D341Med (cell line): ENCODE results near the gene C4orf36.

Experiments
- DNase-seq: peaks from one replicate; pipeline ENCODE4 v3.0.0; 2012; ENCODE audit warnings: low spot score

Gene C4orf36, protein sequence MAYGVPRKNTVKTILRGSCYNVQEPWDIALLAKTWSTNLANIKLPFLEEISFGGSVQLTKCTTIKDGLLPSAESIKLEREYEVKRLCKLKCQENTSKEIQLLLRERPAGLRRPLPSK

DNA sequence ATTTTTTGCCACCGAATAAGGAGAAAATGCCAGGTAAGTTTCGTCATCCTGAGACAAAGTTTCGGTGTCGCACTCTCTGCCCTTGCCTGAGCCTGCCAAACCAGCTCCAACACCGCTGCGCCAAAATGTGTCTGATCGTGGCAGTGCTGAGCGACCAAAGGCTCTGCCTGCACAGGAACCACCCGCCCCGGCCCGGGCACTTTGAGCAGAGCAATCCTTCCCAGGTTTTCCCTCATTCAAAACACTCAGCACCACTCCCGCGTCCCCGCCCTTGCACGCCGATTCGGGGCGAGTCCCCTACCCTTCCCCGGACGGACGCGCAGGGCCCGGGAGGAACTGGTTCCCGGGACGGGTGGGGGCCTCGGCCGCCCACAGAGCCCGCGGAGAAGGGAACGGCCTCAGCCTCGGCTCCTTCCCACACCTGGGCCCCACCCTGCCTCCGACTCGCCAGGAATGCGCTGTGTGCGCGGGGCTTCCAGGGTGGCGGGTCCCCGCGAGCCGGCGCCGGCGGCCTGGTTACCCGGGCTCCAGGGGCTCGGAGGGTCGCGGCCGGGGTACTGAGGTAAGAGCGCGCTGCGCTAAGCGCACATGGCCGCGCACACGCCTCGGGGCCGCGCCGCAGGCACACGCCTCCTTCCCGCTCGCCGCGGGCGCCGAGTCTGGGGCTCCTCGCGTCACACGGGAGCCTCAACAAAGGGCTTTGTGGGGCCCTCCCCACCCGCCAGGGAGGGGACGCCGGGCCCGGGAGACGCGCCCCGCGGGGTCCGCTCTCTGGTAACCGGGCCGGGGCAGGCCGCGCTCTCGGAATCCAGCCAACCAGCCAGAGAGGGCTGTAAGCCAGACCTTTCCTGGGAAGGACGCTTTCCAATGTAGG lies at the start of gene C4orf36:
TSS of gene C4orf36 (minus strand) at position 661 of the 874 bp plus-strand sequence. CDS start 902 bp downstream, outside the sequence.
- DNase-seq, result peak; percentile 82

DNA sequence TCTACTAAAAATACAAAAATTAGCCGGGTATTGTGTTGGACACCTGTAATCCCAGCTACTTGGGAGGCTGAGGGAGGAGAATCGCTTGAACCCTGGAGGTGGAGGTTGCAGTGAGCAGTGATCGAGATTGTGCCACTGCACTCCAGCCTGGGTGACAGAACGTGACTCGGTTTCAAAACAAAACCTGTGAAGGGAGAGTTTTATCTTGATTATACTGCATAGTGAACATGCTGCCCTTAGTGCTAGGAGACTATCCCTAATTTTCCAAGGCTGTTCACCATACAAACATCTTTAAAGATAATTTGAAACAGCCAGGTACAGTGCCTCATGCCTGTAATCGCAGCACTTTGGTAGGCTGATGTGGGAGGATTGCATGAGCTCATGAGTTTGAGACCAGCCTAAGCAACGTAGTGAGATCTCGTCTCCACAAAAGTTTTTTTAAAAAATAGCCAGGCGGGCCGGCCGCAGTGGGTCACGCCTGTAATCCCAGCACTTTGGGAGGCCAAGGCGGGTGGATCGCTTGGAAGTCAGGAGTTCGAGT lies 48.8 kb upstream of the C4orf36 start:
- no peak for DNase-seq

DNA sequence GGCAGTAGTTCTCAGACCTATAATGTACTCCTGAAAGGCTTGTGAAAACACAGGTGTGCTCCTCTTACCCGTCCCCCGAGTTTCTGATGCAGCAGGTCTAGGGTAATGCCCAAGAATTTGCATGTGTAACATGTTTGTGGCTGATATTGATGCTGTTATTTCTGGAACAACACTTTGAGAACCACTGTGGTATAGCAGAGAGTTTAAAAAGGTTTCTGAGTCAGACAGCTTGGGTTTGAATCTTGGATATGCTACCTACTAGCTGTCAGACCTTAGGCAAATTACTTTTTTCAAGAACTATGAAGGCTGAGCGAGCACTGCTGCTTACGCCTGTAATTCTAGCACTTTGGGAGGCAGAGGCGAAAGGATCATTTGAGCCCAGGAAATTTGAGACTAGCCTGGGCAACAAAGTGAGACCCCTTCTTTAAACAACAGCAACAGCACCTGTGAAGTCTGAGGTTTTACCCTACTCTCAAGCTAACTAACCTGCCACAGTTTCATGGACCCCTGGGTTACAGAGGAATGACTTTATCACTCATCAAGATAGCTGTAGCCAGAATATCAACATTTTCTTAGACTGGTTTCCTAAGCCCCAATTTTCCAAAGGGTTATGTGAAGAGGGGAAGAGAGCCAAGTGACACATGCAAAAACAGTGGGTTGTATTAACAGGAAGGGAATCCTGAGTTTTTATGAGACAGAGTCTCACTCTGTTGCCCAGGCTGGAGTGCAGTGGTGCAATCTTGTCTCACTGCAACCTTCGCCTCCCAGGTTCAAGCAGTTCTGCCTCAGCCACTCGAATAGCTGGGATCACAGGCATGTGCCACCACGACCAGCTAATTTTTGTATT lies 47.7 kb upstream of the C4orf36 start:
- DNase-seq, result no peak

DNA sequence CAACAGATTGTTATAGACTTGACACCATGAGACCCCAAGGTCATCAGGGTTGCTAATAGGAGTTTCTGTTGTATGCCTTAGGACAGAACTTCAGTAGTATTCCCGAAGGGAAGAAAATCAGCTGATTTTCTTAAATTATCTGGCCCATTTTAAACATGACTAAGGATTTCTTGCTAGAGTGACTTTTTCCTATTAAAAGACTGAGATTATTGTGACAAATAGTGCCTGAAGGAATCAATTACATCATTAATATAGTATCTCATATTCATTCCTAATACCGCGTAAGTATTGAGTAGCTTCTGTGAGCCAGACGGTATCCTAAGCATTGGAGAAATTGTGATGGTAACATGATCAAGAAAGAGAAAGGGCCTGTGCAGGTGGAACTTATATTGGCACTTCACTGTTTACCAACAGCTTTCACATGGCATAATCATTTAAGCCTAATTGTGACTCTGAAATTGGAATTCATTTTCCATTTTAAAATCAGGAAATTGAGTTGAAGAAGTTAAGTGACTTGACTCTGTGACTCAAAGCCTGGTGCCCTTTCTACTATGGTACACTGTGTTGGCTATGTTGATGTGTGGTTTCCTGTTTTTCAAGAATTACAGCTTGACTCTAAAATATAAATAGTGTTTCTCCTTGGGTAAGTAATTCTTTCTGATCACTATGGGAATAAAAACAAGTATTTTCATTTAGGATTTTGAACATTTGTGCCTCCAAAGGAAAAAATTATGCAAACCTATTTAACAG lies 46.7 kb upstream of the C4orf36 start:
- no peak for DNase-seq

DNA sequence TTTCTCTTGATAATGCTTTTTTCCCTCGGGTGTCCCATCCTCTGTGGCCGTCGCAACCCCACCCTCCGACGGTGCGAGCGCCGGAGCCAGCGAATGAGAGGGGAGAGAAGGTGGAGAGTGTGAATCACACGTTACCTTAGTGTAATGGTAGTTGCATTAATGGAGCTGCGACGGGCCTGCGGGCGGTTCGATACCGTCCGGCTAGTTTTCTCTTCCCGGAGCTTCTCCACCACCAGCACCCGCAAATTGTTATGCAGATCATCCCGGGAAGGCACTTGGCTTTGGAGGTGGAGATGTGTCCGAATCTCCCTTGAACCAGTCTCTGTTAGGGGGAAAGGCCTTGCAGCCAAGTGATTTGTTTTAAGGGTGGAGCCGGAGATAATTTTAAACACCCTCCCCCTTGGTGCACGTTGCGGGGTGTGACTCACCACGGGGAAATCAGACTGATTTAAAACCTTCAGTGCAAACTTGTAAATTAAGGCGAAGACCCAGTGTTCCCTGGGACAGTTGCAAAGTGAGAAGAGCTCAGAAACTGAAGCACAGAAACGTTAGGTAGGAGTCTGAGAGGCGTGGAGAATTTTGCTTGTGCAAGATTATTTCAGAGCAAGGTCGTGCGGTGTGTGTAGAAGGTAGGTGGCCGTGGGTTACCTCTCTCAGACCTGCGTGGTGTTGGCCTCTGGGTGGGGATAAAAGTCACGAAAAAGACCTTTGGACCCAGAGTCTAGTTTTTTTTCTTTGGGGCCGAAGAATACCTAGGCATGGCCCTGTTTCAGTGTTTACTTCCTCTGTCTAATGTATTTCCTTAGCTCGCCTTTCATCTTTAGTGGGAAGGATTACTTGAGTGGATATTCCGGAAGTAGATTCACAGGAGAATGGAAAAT lies 43.9 kb upstream of the C4orf36 start:
- peak; percentile 51 for DNase-seq

DNA sequence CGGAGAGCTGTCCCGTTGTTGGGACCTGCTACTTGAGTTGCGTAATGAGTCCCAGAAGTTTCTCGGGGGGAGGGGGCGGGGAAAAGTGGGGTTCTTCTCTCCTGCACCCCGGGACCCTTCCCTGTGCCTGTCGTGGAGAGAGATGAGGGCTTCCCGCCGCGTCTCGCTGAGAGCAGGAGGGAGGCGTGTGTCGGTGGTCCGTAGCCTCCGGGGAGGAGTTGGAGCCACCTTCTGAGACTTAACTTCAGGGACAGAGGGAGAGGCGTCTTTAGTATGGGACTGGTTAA lies 43.3 kb upstream of the C4orf36 start:
- DNase-seq, result no peak

DNA sequence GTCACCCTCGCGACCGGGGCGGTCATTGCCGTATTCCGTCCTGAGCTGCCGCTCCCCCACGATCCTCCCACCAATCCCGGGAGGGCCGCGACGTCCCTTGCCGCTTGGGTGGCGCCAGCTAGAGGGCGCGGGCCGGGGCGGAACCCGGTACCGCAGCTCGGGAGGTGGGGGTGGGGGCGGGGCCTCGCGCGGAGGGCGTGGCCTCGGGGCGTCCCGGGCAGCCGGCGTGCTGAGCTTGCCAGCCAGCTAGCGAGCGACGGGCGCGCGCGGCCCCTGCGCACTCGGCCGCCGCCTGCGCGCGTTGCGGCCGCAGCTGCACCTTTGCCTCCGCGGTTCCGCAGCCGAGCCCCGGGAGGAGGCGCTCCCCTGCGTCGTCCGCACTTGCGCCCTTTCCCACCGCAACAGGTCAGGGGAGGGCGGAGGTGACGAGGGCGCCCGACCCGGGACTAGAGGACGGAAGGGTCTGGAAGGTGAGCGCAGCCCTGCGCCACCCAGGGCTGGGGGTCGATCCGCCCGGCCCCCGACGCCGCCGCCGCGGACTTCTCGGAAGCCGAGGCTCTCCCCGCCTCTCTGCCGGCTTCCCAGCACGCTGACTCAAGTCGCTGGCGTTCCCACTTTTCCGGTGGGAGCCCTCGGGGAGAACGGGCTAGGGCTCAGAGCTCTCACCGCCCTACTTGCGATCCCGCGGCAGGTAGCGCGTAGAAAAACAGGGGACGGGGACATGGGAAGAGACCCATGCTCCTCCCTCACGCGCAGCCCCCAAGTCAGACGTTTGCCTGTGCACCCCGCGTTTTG lies 42.7 kb upstream of the C4orf36 start, which contains the start of gene AFF1:
TSS of gene AFF1 (plus strand) at position 241 of the 795 bp plus-strand sequence. CDS start 13,523 bp downstream, outside the sequence.
- peak; percentile 99 for DNase-seq

DNA sequence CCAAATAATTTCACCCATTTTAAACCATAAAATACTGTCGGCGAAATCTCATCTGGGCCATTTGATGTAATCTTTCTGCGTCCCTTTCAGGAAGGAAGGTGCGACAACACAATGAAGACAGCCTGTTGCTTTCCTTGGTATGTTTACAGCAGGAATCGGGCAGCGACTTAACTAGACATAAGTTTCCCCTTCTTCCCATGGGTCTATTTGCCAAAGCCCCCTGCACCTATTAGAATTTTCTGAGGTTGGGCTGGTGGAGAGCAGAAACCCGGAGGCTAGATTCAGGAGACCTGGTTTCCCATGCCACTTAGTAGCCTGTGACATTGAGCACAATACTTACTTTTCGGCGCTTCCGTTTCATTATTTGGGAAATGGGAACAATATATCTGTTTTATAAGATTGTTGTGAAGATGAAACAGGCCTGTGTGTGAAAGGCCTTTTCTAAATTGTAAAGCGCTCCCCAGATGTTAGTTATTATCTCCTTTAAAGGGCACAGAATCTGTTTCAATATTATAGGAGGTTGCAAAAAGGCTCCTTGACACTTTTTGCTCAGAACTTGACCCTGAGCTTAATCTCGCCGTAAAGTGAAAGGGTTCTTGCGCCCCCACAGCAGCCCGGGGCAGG lies 42.0 kb upstream of the C4orf36 start:
- no peak for DNase-seq

DNA sequence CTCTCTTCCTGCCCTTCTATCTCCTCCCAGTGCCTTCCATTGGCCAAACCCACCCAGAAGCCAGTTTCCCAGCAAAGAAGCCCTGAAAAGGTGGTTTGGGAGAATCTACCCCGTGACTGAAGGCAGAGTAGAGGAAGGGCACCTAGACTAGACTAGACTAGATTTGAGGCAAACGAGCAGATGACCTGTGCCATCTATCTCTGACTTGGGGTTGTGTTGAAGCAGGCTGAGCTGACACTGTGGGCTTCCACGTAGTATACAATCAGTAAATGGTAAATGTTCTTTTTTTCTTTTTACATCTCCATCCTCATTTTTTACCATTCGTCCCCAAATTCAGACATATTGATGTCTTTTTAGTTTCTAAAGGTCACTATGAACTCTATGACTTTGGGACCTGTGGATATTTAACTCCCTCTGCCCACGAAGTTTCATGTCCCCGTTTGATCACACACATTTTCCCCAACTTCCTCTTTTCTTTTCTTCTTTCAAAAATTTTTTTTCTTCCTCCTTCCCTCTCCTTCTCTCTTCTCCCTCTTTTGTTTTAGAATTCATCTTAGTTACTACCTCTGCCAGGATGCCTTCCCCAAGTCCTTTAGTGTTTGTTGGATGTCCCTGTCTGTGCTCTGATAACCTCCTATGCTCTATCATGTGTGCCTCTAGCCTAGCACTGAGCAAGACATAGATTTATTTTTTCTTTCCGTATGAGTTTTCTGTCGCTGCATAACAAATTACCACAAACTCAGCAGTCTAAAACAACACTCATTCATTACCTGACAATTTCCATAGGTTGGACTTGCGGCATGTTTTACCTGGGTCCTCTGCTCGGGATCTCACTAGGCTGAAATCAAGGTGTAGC lies 36.4 kb upstream of the C4orf36 start:
- no peak for DNase-seq

DNA sequence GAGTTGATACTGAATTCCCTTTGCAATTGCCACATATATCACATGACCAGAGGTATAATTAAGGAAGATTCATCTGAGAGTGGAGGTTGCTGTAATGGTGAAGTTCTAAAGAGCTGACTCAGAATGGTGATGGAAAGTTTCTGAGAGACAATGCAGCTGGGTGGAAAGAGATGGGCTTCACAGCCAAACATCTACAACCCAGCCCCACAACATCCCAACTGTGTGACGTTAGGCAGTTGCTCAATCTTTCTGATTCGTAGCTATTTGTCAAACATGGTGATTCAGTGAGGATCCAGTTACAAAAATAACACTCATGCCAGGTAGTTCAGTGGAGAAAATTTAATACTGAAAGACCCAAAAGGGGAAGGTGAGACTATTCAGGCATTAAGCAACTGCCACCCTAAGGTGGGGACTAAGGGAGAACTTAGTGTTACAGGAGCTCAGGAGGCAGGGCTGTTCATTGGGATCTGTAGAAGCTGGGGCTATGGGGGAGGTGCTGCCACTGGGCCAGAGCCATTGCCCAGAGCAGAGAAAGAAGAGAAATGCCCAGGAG lies 35.7 kb upstream of the C4orf36 start:
- DNase-seq, result no peak

DNA sequence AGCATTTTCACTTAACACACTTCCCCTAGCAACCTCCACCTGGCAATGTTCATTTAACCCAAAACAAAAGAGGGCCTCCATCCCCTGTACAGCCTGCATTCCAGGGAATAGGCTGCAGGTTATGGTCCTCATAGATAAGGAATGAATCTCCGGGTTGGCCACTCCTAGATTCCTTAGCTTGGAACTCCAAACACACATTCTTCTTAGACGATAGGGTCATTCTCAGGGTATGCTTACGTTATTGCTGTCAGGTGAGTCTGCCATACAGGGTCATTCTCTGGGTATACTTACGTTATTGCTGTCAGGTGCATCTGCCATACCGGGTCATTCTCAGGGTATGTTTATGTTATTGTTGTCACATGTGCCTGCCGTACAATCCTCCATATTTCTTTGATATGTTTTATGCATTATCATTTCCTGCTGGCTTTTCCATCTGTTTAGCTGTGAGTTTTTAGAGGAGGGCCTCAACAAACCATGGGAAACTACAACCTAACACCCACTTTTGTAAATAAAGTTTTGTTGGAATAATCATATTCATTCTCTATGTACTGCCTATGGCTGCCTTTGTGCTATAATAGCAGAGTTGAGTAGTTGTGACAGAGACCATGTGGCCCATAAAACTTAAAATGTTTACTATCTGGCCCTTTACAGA lies 34.3 kb upstream of the C4orf36 start:
- no peak for DNase-seq

DNA sequence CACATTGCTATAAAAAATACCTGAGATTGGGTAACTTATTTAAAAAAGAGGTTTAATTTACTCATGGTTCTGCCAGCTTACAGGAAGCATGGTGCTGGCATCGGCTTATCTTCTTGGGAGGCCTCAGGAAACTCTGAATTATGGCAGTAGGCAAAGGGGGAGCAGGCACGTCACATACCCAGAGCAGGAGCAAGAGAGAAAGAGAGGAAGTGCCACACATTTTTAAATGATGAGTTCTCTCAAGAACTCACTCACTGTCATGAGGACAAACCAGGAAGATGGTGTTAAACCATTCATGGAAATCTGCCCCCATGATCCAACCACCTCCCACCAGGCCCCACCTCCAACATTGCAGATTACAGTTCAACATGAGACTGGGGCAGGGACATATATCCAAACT lies 32.6 kb upstream of the C4orf36 start:
- no peak for DNase-seq

DNA sequence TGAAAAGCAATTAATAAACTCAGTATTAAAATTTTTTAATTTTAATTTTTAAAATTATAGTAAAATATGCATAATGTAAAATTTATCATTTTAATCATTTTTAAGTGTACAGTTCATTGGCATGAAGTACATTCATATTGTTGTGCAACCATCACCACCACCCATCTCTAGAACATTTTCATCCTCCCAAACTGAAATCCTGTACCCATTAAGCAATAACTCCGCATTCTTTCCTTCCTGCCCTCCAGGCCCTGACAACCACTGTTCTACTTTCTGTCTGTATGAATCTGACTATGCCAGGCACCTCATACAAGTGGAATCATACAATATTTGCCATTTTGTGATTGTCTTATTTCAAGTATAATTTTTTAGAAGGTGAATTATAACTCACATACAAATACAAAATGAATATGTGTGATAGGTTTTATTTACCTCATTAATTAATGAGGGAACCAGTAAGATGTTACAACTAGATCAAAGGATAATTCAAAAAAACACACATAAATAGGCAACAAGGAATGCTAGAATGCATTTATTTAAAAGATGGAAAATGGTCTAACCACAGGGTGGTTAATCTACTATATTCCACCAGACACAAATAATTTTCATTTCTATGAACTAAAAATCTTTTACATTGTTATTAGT lies 29.5 kb upstream of the C4orf36 start:
- no peak for DNase-seq

DNA sequence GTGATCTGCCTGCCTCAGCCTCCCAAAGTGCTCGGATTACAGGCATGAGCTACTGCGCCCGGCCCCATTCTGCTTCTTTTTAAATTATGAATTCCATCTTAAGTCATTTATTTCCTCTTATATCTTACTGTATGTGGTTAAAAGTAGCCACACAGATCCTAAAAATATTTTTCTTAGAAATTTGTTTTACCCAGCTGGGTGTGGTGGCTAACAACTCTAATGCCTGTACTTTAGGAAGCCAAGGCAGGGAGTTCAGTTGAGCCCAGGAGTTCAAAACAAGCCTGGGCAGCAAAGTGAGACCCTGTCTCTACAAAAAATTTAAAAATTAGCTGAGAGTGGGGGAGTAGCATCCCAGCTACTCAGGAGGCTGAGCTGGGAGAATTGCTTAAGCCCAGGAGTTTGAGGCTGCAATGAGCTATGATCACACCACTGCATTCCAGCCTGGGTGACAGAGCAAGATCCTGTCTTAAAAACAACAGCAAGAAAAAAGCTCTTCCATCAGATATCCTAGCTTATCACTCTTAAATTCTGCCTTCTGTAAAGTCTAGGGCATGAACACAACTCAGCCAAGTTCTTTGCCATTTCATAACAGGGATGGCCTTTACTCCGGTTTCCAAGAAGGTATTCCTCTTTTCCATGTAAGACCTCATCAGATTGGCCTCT lies 27.5 kb upstream of the C4orf36 start:
- DNase-seq, result no peak

DNA sequence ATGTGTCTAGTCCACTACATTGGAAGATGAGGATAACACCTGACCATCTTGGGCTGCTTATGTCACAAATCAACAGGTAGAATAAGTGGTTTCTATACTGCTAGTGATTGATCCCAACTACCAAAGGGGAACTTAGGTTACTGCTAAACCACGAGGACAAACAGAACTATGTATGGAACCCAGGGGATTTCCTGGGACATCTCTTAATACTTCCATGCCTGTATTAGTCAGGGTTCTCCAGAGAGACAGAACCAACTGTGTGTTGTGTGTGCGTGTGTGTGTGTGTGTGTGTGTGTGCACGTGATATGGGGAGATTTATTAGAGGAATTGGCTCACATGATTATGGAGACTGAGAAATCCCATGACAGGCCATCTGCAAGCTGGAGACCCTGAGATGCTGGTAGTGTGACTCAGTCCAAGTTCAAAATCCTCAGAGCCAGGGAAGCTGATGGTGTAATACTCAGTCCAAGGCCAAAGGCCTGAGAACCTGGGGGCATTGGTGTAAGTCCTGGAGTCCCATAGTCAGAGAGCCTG lies 26.4 kb upstream of the C4orf36 start:
- no peak for DNase-seq
